ENCODE measurements around the gene HSF2.

HSF2 gene

GRCh38 chr6:122428781-122429180 lies 29.3 kb downstream of the HSF2 start:
- TF ChIP-seq, protein P1, sequence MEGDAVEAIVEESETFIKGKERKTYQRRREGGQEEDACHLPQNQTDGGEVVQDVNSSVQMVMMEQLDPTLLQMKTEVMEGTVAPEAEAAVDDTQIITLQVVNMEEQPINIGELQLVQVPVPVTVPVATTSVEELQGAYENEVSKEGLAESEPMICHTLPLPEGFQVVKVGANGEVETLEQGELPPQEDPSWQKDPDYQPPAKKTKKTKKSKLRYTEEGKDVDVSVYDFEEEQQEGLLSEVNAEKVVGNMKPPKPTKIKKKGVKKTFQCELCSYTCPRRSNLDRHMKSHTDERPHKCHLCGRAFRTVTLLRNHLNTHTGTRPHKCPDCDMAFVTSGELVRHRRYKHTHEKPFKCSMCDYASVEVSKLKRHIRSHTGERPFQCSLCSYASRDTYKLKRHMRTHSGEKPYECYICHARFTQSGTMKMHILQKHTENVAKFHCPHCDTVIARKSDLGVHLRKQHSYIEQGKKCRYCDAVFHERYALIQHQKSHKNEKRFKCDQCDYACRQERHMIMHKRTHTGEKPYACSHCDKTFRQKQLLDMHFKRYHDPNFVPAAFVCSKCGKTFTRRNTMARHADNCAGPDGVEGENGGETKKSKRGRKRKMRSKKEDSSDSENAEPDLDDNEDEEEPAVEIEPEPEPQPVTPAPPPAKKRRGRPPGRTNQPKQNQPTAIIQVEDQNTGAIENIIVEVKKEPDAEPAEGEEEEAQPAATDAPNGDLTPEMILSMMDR (IDR thresholded peaks at IDR 0.05) = no peak
- TF ChIP-seq ZFX (IDR thresholded peaks at IDR 0.05; ENCODE audit: borderline replicate concordance) = no peak

DNA sequence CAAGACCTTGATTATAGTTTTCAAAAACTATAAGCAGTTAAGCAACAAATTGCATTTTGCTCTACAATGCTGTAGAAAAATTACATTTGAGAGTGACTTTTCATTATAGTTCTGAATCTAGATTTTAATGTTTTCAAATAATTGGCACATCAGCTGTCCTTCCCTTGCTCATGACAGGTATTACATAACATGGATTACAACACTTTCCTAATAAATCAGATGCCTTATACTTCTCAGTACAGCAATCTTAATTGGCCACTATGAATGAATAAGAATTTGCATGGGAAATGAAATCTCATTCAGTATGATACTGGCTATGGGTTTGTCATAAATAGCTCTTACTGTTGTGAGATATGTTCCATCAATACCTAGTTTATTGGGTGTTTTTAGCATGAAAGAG lies 29.9 kb downstream of the HSF2 start:
- TF ChIP-seq, protein P1 (IDR thresholded peaks at IDR 0.05) = no peak
- no peak for TF ChIP-seq ZFX (IDR thresholded peaks at IDR 0.05; ENCODE audit: borderline replicate concordance)
- H3K27ac ChIP-seq = no peak overlapping the region

More at GRCh38 chr6:122428781-122429180, 29.3 kb downstream of the HSF2 start:
- no peak overlapping the region for H3K27ac ChIP-seq

DNA sequence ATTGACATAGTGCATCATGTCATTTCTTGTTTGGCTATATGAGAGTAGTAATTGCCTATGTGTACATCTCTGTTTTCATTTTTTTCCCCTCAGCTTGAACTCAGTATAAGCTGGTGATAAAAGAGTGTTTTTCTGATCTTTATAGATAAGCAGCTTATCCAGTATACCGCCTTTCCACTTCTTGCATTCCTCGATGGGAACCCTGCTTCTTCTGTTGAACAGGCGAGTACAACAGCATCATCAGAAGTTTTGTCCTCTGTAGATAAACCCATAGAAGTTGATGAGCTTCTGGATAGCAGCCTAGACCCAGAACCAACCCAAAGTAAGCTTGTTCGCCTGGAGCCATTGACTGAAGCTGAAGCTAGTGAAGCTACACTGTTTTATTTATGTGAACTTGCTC lies 32.3 kb downstream of the HSF2 start:
- no peak for TF ChIP-seq ZFX (IDR thresholded peaks at IDR 0.05; ENCODE audit: borderline replicate concordance)
- TF ChIP-seq, protein P1 (IDR thresholded peaks at IDR 0.05) = no peak

GRCh38 chr6:122432816-122433215 lies 33.4 kb downstream of the HSF2 start:
- TF ChIP-seq ZFX (IDR thresholded peaks at IDR 0.05; ENCODE audit: borderline replicate concordance) = no peak
- TF ChIP-seq, protein P1 (IDR thresholded peaks at IDR 0.05) = no peak
- no peak overlapping the region for H3K27ac ChIP-seq

More for the DNA sequence above, 32.3 kb downstream of the HSF2 start:
- H3K27ac ChIP-seq = no peak overlapping the region

GRCh38 chr6:122438975-122439374 lies 39.5 kb downstream of the HSF2 start:
- TF ChIP-seq, protein P1 (IDR thresholded peaks at IDR 0.05) = no peak
- no peak for TF ChIP-seq ZFX (IDR thresholded peaks at IDR 0.05; ENCODE audit: borderline replicate concordance)
- H3K27ac ChIP-seq = no peak overlapping the region

DNA sequence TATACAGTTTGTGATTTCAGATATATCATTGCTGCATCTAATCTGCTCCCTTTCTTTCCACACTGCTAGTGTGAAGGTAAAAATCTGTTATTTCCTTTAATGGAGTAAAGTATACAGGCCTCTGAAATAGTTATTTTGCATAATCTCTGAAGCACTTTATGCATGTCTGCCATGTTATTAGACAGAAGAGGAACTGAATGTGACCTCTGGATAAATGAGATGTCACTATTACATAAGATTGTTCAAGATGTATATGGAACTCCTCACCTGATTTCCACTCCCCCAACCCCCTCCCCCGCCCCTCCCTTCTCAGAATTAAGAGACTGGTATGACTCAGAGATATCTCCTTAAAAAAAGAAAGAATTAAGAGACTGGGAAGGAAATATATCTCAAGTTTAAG lies 45.8 kb downstream of the HSF2 start:
- TF ChIP-seq, protein P1 (IDR thresholded peaks at IDR 0.05) = no peak
- no peak for TF ChIP-seq ZFX (IDR thresholded peaks at IDR 0.05; ENCODE audit: borderline replicate concordance)
- no peak overlapping the region for H3K27ac ChIP-seq

DNA sequence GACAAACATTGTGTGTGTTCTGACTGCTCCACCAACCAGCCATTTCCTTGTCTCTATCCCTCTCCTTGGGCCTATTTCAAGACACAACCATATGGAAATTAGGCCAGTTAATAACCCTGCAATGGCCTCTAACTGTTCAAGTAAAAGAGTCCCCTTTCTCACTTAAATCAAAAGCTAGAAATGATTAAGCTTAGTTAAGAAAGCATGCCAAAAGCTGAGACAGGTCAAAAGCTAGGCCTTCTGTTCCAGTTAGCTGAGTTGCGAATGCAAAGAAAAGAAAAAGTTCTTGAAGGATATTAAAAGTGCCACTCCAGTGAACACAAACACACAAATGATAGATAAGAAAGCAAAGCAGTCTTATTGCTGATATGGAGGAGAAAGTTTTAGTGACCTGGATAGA lies 49.6 kb downstream of the HSF2 start:
- TF ChIP-seq, protein P1 (IDR thresholded peaks at IDR 0.05) = no peak
- TF ChIP-seq ZFX (IDR thresholded peaks at IDR 0.05; ENCODE audit: borderline replicate concordance) = no peak

More for the DNA sequence above, 49.6 kb downstream of the HSF2 start:
- no peak overlapping the region for H3K27ac ChIP-seq
